Activated CD8-positive, alpha-beta memory T cell treated with anti-CD3 and anti-CD28 coated beads, Interleukin-2, amount 50 U/mL, for 24 hours (primary cell): ENCODE data around the gene CD48.
A peak's percentile ranks its signal among the peaks of the same experiment; 100 is the strongest.

Experiments
- DNase-seq: peaks from one replicate; pipeline ENCODE4 v3.0.0-alpha.2; 2020; ENCODE audit errors: extremely low read depth

Gene CD48

DNA sequence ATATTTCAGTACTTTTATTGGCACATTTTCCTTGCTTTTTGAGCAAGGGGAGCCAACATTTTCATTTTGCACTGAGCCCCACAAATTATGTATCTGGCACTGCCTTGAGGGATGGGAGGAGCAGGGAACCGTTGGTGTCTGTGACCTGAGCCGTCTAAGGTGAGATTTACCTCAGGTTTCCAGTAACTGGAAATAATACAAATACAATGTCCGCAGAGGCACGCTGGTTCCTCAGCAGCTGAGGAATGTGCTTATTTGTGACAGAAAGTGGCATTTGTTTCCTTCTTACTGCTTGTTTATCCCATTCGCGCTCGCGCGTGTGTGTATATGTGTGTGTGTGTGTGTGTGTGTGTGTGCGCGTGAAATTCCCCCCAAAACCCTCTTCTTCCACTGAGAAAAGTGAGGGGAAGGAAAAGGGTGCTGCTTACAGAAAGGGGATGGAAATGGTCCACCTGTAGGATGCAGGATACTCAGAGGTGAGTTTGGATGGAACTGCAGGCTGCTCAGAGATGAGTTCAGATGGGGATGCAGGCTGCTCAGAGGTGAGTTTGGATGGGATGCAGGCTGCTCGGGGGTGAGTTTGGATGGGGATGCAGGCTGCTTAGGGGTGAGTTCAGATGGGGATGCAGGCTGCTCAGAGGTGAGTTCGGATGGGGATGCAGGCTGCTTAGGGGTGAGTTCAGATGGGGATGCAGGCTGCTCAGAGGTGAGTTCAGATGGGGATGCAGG, 34.6 kb downstream of the CD48 start:
- DNase-seq: no peak

DNA sequence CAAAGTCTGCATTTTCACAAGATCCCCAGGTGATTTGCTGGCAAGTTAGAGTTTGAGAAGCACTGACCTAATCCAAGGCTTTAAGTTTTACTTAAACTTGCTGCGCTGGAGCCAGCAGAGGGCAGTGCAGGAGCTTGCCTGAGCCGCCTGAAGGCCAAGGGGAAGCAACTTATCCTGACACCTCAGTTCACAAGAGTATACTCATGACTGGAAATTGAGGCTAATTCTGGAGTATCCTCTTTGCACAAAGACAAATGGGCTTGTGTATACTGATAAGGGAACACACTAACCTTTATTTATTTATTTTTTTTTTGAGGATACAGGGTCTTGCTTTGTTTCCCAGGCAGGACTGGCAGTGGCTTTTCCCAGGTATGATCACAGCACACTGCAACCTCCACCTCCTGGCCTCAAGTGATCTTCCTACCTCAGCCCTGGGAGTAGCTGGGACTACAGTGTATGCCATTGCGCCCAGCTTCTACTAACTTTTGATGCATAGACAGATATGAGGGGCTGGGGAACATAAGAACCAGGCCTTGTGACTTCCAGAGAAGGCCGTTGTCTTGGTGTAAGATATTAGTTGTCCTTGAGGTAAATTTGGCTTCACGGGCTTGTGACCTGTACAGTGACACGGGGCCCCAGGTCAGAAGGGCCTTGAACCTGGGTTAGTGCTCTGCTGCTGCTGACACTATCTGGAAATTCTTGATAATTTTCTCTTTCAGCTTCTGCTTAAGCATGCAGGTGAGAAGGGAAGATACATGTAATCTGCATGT, 35.8 kb downstream of the CD48 start:
- peak; percentile 41 for DNase-seq

DNA sequence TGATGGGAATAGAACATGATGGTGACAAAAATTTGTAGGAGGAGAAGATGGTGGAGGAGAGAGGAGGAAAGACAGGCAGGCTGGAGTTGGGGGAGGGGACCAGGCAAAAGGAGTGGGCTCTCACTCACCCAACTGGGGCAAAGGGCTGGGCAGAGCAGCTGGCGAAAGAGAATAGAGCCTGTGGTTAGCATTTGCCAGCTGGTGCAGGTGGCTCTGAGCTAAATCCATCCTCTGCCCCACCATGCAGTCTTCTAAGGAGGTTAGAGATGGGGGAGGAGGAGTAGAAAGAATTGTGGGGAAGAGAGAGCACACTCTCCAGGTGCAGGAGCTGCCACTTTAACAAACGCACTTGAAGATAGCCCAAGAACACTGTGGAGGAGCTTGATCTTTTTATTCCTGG, 37.2 kb downstream of the CD48 start:
- DNase-seq: no peak

DNA sequence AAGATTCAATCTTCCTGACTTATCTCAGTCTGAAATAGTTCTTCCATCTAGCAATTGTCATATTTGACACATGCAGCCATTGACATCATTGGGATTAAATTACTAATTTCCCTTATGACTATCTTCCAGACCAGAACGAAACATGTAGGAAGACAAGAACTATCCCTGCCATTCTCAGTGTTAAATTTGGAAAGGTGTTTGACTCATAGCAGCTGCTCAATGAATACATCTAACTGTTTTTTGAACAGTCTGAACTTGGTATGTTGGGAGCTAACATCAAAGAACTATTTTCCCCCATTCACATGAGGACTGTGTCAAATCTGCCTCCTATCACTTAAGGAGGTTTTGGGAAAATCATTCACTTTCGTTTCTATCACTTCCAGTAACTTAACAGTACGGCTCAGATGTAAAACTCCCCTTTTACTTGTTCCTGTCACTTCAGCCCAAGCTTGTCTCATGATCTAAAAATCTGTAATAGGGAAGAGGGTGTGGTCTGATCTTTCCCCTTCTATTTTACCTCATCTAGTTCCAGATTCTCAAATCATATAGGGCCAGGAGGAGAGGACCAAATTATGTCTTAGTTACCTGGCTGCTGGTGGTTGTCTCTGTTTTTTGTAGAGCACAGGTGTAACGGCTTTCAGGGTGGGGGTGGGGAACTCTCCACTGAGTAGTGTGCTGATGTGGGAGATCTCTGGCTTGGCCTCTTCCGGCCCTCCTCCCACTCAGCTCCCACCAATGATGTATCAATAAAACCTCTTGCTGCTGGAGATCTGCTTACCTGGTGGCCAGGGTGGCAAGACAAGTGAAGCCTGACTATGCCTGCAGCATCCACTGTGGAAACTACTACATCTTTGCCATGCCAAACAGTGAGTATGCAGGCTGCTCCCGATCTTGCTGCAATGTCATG, 38.6 kb downstream of the CD48 start:
- DNase-seq: no peak

DNA sequence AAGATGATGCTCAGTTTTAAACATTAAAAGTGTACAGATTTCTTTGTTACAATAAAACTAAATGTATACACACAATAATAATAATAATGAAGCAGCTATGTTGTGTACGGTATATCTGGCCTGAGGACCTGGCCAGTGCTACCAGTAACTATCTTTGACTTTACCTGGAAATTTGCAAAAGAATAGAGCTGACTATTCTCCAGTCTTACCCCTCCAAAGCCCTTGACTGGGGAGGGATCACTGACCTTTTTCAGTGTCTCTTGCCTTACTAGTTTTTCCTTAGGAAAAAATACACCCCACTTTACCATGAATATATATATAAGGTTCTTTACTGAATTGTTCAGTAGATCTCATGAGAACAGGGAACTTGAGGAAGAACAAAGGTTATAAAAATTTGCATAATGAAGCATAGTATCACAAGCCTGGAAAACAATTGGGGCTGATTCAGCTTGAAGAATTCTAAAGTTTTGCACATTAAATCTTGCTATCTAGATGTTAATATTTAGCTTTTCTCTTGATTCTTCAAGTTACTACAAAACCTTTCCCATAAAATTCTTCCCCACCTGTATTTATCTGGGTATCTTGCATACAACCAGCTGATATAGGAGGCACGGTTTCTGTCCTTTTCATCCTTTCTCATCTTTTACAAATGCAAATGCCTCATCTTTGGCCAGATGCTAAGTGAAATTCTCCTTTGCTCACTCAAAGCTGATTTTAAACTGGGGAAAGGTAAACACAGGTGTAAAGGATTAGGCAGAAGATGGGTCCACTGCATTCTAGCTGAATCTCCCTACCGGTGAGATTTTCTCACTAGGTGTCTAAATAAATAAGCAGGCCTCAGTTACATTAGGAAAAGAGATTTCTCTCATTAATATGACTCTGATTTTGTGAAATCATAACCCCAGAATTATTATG, 39.8 kb downstream of the CD48 start:
- DNase-seq: no peak

DNA sequence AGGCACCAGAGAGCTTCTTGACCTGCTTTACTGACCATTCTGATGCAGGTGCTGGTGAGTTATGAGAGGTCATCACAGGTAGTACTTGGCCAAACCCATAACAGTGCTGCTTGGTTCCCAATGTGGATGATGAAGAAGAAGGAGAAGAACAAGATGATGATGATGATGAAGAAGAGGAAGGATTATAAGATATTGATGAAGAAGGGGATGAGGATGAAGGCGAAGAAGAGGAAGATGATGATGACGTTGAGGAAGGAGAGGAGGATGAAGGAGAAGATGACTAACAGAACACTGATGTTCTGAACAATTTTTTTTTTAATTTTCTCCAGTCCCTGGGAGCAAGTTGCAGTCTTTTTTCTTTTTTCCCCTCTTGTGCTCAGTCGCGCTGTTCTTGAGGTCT, 40.9 kb downstream of the CD48 start:
- no peak for DNase-seq

DNA sequence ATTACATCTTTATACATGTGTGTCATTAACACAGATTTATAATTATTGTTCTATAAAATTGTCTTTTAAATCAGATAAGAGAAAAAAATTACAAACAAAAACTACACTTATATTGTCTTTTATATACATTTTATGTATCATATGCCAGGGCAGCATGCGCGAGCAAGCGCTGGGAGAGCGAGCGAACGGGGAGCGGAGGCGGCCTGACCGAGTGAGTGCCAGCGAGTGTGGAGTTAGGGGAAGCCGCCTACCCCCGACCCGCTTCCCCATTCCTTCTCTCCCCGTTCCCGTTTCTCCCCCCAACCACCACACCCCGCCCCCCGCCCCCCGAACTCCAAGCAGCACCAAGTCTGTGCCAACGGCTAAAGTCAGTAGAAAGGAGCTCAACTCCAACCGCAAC, 41.8 kb downstream of the CD48 start:
- DNase-seq: no peak

DNA sequence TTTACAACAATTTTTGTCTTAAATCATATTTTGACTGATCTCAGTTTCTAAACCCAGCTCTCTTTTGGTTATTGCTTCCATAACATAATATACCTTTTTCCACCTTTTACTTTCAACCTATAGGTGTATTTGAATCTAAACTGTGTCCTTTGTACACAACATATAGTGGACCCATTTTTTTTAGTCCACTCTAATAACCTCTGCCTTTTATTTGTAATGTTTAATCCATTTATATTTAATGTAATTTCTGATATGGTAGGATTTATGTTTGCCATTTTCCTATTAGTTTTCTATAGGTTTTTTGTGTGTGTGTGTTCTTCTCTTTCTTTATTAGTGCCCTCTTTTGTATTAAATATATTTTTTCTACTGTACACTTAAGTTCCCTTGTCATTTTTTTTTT, 42.3 kb downstream of the CD48 start:
- no peak for DNase-seq

DNA sequence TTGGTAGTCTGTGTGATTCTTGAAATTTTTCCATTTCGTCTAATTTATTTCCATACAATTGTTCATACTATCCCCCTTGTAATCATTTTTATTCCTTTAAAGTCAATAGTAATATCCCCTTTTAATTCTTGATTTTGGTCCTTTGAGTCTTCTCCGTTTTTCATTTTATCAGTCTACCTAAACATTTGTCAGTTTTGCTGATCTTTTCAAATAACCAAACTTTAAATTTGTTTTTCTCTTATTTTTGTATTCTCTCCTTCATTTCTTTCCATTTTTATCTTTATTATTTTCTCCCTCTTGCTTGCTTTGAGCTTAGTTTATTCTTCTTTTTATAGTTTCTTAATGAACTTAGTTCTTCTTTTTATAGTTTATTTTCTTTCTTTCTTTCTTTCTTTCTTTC, 43.7 kb downstream of the CD48 start:
- no peak for DNase-seq

DNA sequence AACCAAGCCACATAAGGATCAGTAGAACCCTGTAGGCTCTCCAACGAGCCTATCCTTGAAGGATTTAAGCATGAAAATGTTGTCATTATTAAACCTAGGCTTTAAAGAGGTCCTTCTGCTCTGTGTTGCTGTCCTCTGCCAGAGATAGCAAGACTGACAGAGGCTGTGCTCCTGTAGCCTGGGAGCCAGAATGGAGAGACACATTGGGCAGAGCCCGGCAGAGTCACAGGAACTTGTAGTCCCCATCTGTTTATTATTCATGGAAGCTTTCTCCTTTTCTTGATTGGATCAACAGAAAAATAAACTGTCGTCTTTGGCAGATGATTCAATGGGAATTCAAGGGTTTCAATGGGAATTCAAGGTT, 45.6 kb downstream of the CD48 start:
- no peak for DNase-seq

DNA sequence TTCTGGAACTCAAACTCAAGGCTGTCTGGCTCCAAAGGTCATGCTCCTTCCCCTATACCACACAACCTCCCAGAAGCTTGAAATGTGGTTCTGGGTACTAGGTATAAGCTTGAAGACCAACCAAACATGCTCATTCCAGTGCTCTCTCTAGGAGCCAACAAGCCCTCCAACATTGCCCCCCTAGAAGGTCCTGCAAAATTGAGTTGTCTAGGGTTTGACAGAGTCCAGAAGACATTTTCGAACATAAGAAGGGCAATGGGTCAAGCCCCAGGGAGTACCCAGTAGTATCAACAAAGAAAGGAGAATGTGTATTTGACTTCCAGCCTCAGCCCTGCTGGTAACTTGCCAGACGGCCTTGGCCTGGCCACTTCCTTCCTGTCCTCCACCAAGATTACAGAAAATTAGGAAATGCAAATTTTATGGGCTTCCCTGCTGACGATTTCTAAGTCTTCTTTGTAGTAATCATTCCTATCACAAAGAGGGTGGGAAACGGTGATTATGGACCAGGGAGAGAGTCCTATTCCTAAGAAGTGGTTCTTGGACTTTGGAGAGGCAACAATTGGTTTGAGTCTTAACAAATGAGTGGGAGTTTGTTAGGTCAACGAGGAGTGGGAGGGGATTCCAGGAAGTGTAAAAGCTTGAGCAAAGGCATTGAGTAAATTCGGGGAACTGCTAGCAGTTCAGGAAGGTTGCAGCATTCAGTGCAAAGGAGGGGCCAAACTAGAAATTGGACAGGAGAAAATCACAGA, 46.1 kb downstream of the CD48 start:
- no peak for DNase-seq

DNA sequence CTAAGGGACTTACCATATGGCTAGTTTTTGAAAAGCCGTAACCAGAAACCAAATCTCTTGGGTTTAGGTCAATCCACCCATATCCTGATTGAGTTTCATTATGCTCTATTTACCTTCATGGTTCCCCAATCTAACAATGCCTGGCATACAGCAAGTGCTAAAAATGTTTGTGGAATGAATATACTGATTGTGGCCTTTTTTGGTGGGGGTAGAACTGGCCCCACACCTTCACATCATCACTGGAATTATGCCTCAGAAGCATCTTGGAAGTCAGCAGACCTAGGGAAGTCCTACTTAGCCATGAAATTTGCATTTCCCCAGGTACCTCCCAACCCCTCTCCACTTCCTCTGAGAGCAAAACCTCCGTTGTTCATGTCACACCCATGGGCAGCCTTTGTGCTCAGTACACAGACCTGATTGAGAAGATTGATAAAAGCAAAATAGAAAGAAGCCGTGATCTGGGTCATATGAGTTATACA, 47.0 kb downstream of the CD48 start:
- no peak for DNase-seq

DNA sequence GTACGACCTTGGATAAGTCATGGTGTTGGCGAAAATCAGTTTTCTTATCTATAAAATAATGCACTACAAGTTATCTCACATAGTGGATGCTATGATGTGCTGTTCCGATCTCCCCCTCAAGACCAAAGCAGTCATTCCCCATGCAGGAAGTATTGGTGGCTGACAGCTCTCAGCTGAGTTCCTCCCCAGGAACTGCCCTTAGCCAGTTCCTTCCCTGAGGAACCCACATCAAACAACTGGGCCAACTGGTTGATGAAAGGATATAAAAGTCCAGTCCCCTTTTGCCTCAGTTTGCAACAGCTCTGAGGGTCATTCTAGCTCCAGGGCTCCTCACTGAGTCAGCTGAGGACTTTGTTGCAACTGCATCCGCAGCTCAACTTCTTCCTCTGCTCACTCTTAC, 48.7 kb downstream of the CD48 start:
- no peak for DNase-seq

DNA sequence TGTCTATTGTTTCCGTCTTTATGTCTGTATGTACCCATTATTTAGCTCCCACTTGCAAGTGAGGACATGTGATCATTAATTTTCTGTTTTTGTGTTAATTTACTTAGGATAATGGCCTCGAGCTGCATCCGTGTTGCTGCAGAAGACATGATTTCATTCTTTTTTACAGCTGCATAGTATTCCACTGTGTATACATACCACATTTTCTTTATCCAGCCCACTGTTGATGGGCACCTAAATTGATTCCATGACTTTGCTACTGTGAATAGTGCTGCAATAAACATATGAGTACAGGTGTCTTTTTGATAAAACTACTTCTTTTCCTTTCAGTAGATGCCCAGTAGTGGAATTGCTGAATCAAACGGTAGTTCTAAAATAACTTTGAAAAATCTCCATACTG, 52.1 kb downstream of the CD48 start:
- DNase-seq: no peak

DNA sequence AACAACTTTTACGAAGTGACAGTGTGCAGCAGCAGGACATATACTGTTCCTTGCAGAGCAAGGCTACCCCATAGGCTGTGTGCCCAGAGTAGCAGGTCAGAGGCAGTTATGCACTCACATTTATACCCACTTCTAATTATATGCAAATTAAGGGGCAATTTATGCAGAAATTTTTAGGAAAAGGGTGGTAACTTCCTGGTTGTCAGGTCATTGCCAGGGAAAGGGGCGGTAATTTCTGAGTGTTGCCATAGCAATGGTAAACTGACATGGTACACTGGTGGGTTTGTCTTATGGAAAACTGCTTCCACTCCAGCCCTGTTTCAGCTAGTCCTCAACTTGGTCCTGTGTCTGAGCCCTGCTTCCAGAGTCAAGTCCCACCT, 52.8 kb downstream of the CD48 start:
- DNase-seq: no peak

DNA sequence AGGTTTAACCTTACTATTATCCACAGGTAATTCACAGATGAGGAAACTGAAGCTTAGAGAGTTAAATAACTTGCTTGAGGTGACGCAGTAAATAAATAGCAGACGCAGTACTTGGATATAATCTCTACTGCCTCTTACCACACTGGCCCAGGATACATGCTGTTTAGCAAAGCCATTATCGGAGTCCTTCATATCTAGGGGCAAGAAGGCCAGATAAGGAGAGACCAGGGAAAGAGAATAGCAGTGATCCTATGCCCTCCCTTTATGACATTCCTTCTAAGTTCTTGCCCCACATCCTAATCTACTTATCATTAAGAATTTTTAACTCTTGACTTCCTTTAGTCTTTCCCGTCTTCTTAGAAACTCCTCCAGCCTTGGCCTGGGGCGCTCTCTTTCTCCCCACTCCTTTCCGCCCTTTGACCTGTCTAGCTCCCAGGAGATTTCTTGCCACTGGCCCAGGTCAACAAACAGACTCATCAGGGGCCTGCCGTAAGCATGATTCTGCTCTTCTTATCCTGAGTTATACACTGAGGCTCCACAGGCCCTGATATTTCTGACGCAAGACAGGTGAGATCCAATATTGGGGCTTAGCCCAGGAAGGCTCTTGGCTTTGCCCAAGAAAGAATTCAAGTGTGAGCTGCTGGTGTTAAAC, 53.3 kb downstream of the CD48 start:
- DNase-seq: no peak

DNA sequence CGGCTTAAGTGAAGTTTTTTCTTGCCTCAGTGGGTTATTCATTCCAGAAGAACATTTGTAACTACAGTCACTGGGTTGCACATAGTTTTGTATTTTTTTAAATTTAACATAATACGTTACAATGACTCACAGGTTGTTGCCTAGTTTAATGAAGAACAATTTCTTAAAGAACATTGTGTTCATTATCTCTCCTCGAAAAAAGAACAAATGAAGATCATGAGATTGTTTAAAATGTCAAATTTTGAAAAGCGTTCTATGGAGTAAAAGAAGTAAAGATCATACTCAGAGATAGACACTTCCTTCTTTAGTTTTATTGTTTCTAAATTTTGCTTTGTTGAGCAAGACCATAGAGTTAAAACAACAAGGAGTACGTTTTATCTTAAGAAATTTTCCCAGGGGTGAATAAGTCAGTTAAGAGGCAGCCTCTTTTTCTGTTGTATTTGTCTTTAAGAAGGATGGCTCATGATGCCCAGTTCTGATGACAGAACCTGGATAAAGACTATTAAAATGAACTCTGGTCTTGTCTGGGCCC, 54.3 kb downstream of the CD48 start:
- DNase-seq: no peak

DNA sequence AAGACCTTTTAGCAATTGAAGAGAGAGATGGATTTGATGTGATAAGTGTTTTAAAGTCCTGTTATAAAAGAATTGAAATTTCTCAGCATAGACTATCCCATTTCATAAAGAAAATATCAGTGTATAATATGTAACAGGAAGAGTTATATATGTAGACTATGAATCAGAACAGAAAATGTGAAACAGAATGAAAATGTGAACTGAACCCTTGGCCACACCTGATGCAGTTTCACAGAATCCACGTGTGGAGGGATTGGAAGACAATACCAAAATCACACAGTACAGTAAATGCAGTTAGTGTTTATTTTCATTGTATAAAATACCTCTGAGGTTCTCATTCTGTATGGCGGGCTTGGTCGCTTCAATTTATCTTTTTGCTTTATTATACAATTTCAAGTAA, 54.9 kb downstream of the CD48 start:
- DNase-seq: no peak

DNA sequence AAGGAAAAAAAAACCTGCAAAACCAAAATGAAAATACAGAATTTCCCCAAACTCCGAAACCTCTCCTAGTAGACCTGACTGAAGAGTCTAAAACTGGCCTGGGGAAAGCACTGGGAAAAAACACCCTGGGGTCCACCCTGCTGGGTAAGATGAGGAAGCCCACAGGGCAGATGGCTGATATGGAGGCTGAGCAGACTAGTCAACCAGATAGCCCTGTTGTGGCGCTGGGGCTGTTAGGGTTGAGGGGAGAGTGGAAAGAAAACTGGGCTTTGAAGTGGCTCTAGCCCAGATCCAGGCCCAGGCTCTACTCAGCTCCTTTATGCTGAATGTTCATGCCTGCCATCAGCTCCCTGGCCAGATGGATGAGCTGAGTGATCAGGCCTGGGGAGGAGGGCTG, 58.0 kb downstream of the CD48 start:
- DNase-seq: no peak
